Loucy (cell line): Measurements from ENCODE around the gene BCAS3.

Experiments used
- H2AFZ ChIP-seq: fragments of 200-600 bp; sonication (generic); 2 replicates; pipeline ENCODE4 v1.6.0; 2016; ENCODE audit warnings: antibody characterized with exemption, mild to moderate bottlenecking, low read length, moderate library complexity
- H3F3A ChIP-seq: fragments of 200-600 bp; 2 replicates; pipeline ENCODE4 v1.6.0; 2016; ENCODE audit warnings: antibody characterized with exemption, low read depth, mild to moderate bottlenecking
- H3K27me3 ChIP-seq: fragments of 200-600 bp; sonication (generic); 2 replicates; pipeline ENCODE4 v1.6.1; 2014; ENCODE audit warnings: low read length, mild to moderate bottlenecking; ENCODE audit not compliant: insufficient read depth, poor library complexity, severe bottlenecking
- H3K36me3 ChIP-seq: fragments of 200-600 bp; sonication (generic); 2 replicates; pipeline ENCODE4 v1.6.1; 2016; ENCODE audit warnings: low read length; ENCODE audit not compliant: insufficient read depth
- H3K4me1 ChIP-seq: fragments of 200-600 bp; sonication (generic); 2 replicates; pipeline ENCODE4 v1.5.1; 2014; ENCODE audit warnings: low read length, mild to moderate bottlenecking; ENCODE audit not compliant: insufficient read depth, poor library complexity, severe bottlenecking
- H3K4me2 ChIP-seq: fragments of 200-600 bp; sonication (generic); 2 replicates; pipeline ENCODE4 v1.6.0; 2014; ENCODE audit warnings: antibody characterized with exemption, low read length, low read depth, mild to moderate bottlenecking; ENCODE audit not compliant: poor library complexity, severe bottlenecking
- H3K4me3 ChIP-seq: fragments of 200-600 bp; sonication (generic); 2 replicates; pipeline ENCODE4 v1.5.1; 2014; ENCODE audit warnings: low read length, mild to moderate bottlenecking, mixed read lengths; ENCODE audit not compliant: poor library complexity, severe bottlenecking
- H3K79me2 ChIP-seq: fragments of 200-600 bp; sonication (generic); 2 replicates; pipeline ENCODE4 v1.6.1; 2014; ENCODE audit warnings: low read length; ENCODE audit not compliant: insufficient read depth
- H3K9ac ChIP-seq: fragments of 200-600 bp; sonication (generic); 2 replicates; pipeline ENCODE4 v1.6.0; 2014; ENCODE audit warnings: mild to moderate bottlenecking, low read depth, low read length, moderate library complexity; ENCODE audit not compliant: poor library complexity, severe bottlenecking
- H3K9me2 ChIP-seq: fragments of 200-600 bp; sonication (generic); replicated peaks from 2 replicates; pipeline ENCODE4 v1.6.1; 2016; ENCODE audit warnings: low read depth, low read length, mixed read lengths
- H3K9me3 ChIP-seq: fragments of 200-600 bp; sonication (generic); 2 replicates; pipeline ENCODE4 v1.6.1; 2014; ENCODE audit warnings: mild to moderate bottlenecking, antibody characterized with exemption, low read length, low read depth; ENCODE audit not compliant: insufficient read depth
- H4K20me1 ChIP-seq: fragments of 200-600 bp; sonication (generic); 2 replicates; pipeline ENCODE4 v1.6.0; 2014; ENCODE audit warnings: antibody characterized with exemption, low read length, mild to moderate bottlenecking; ENCODE audit not compliant: insufficient read depth, poor library complexity, severe bottlenecking
- CTCF ChIP-seq: fragments of 200-600 bp; sonication (generic); conservative IDR thresholded peaks from 2 replicates; pipeline ENCODE4 v1.5.1; 2014; ENCODE audit warnings: mild to moderate bottlenecking, antibody characterized with exemption, low read length
- EZH2phosphoT487 ChIP-seq: fragments of 200-600 bp; IDR thresholded peaks from 2 replicates; pipeline ENCODE4 v1.6.1; 2018; ENCODE audit warnings: antibody characterized with exemption, mild to moderate bottlenecking, moderate library complexity, borderline replicate concordance

The BCAS3 gene

GRCh38 chr17:61219460-61219859, 541.8 kb downstream of the BCAS3 start:
- TF ChIP-seq EZH2phosphoT487: no peak
- H2AFZ ChIP-seq: no peak overlapping the region
- no peaks in the 10 kb centered on the region for H3K9me3 ChIP-seq
- no peaks in the 10 kb centered on the region for H3K27me3 ChIP-seq
- H3K9me2 ChIP-seq: no peaks in the 10 kb centered on the region
- H3K79me2 ChIP-seq: no peaks in the 10 kb centered on the region
- H3K4me2 ChIP-seq: peak overlapping the region; percentile 34
- no peak overlapping the region for H3K9ac ChIP-seq
- H4K20me1 ChIP-seq: no peaks in the 10 kb centered on the region
- H3F3A ChIP-seq: peaks cover 24% of the 10 kb centered on the region
- H3K36me3 ChIP-seq: no peaks in the 10 kb centered on the region
- H3K4me1 ChIP-seq: peaks cover 59% of the 10 kb centered on the region
- H3K4me3 ChIP-seq: no peak overlapping the region

GRCh38 chr17:61221181-61221580, 543.5 kb downstream of the BCAS3 start:
- Histone ChIP-seq H3K9ac (no peak overlapping the region), H3K4me3 (peak overlapping the region; percentile 65), H3K36me3 (no peaks in the 10 kb centered on the region), H3K4me1 (peaks cover 59% of the 10 kb centered on the region), H2AFZ (no peak overlapping the region), H3K79me2 (no peaks in the 10 kb centered on the region), H3F3A (peaks cover 24% of the 10 kb centered on the region), H4K20me1 (no peaks in the 10 kb centered on the region), H3K4me2 (peak overlapping the region; percentile 68), H3K9me2 (no peaks in the 10 kb centered on the region), H3K9me3 (no peaks in the 10 kb centered on the region), H3K27me3 (no peaks in the 10 kb centered on the region)
- peak; percentile 18; the same call in 1 of the 2 replicates for TF ChIP-seq CTCF
- no peak for TF ChIP-seq EZH2phosphoT487

- Histone ChIP-seq H4K20me1 (no peaks in the 10 kb centered on the region), H3K9ac (peak overlapping the region; percentile 32), H3F3A (peaks cover 24% of the 10 kb centered on the region), H3K27me3 (no peaks in the 10 kb centered on the region), H3K4me2 (peak overlapping the region; percentile 68), H3K9me2 (no peaks in the 10 kb centered on the region), H3K9me3 (no peaks in the 10 kb centered on the region), H3K4me1 (peaks cover 59% of the 10 kb centered on the region), H3K36me3 (no peaks in the 10 kb centered on the region), H3K4me3 (peak overlapping the region; percentile 65), H2AFZ (no peak overlapping the region), H3K79me2 (no peaks in the 10 kb centered on the region)
- TF ChIP-seq EZH2phosphoT487 (no peak), CTCF (no peak)
Observed at GRCh38 chr17:61221597-61222471, 544.2 kb downstream of the BCAS3 start.
